Mesothelial cell of epicardium (in vitro differentiated cells): Measurements from ENCODE around the gene VEGFA. TPM values are rescaled to one million over a fixed set of nuclear protein-coding genes. Genes with fewer than 3 reads are reported as not detected.
"Not testable (repeated sequence)": the region's sequence is repeated elsewhere in the genome, so short reads cannot be mapped to it uniquely, and the experiment has no call there.

Experiments
- DNase-seq, 2 experiments: peaks; one replicate each; pipeline ENCODE4 v3.0.0; 2021; ENCODE audit warnings: low spot score in 2 of 2; ENCODE audit not compliant: unreplicated experiment in 2 of 2
- H3K27ac Mint-ChIP-seq: 2 replicates; pipeline ENCODE4 v1.8.0; 2021; ENCODE audit warnings: mixed read lengths
- H3K27me3 Mint-ChIP-seq: 2 replicates; pipeline ENCODE4 v1.8.0; 2021; ENCODE audit warnings: low read depth, mixed read lengths
- H3K36me3 Mint-ChIP-seq: 2 replicates; pipeline ENCODE4 v1.8.0; 2021; ENCODE audit warnings: mixed read lengths
- H3K4me1 Mint-ChIP-seq: 2 replicates; pipeline ENCODE4 v1.8.0; 2021; ENCODE audit warnings: mixed read lengths
- H3K4me3 Mint-ChIP-seq: 2 replicates; pipeline ENCODE4 v1.8.0; 2021; ENCODE audit warnings: mild to moderate bottlenecking, moderate library complexity, mixed read lengths
- H3K9me3 Mint-ChIP-seq: 2 replicates; pipeline ENCODE4 v1.8.0; 2021; ENCODE audit warnings: mixed read lengths
- CTCF ChIP-seq: fragments of 200-600 bp; sonication (generic); IDR thresholded peaks from one replicate; pipeline ENCODE4 v1.5.0; 2021; ENCODE audit warnings: antibody characterized with exemption; ENCODE audit not compliant: unreplicated experiment
- total RNA-seq: library from RNA; stranded (reverse); gene quantifications from 3 replicates; pipeline ENCODE4 v1.2.1, GENCODE V29; 2021

The VEGFA gene
- total RNA-seq, 1 donor from 2014 or later = 185 TPM

- Mint-ChIP-seq H3K4me3 (no peak overlapping the region), H3K4me1 (peaks cover 3% of the 10 kb centered on the region), H3K27me3 (no peaks in the 10 kb centered on the region), H3K36me3 (no peaks in the 10 kb centered on the region), H3K9me3 (no peaks in the 10 kb centered on the region), H3K27ac (no peak overlapping the region)
- TF ChIP-seq CTCF = no peak
- DNase-seq = no peak
These were observed 44.1 kb downstream of the VEGFA start for GRCh38 chr6:43814111-43814510.

GRCh38 chr6:43814865-43815264 is 44.9 kb downstream of the VEGFA start:
- H3K27ac Mint-ChIP-seq = no peak overlapping the region
- no peak overlapping the region for H3K4me3 Mint-ChIP-seq
- DNase-seq = no peak
- peaks cover 4% of the 10 kb centered on the region for H3K4me1 Mint-ChIP-seq
- H3K36me3 Mint-ChIP-seq = no peaks in the 10 kb centered on the region
- no peaks in the 10 kb centered on the region for H3K27me3 Mint-ChIP-seq
- no peaks in the 10 kb centered on the region for H3K9me3 Mint-ChIP-seq
- no peak for TF ChIP-seq CTCF

- H3K27me3 Mint-ChIP-seq = no peaks in the 10 kb centered on the region
- H3K9me3 Mint-ChIP-seq = no peaks in the 10 kb centered on the region
- no peak overlapping the region for H3K4me3 Mint-ChIP-seq
- H3K36me3 Mint-ChIP-seq = no peaks in the 10 kb centered on the region
- no peak overlapping the region for H3K27ac Mint-ChIP-seq
- no peak for TF ChIP-seq CTCF
- H3K4me1 Mint-ChIP-seq = peaks cover 4% of the 10 kb centered on the region
- no peak for DNase-seq
These were observed 47.2 kb downstream of the VEGFA start for GRCh38 chr6:43817192-43817591.

GRCh38 chr6:43818973-43819372 is 49.0 kb downstream of the VEGFA start:
- not testable (repeated sequence) for H3K27me3 Mint-ChIP-seq, H3K9me3 Mint-ChIP-seq, DNase-seq, H3K4me1 Mint-ChIP-seq, H3K27ac Mint-ChIP-seq, H3K36me3 Mint-ChIP-seq, H3K4me3 Mint-ChIP-seq

GRCh38 chr6:43819958-43820357 is 49.9 kb downstream of the VEGFA start:
- no peaks in the 10 kb centered on the region for H3K9me3 Mint-ChIP-seq
- peaks cover 4% of the 10 kb centered on the region for H3K4me1 Mint-ChIP-seq
- no peak for DNase-seq
- TF ChIP-seq CTCF = no peak
- H3K4me3 Mint-ChIP-seq = no peak overlapping the region
- no peak overlapping the region for H3K27ac Mint-ChIP-seq
- peaks cover 6% of the 10 kb centered on the region for H3K27me3 Mint-ChIP-seq
- H3K36me3 Mint-ChIP-seq = no peaks in the 10 kb centered on the region

GRCh38 chr6:43820486-43820885 is 50.5 kb downstream of the VEGFA start:
- no peak overlapping the region for H3K27ac Mint-ChIP-seq
- peaks cover 4% of the 10 kb centered on the region for H3K4me1 Mint-ChIP-seq
- DNase-seq = no peak
- peaks cover 6% of the 10 kb centered on the region for H3K27me3 Mint-ChIP-seq
- H3K4me3 Mint-ChIP-seq = no peak overlapping the region
- no peaks in the 10 kb centered on the region for H3K36me3 Mint-ChIP-seq
- no peaks in the 10 kb centered on the region for H3K9me3 Mint-ChIP-seq
- no peak for TF ChIP-seq CTCF
